GM08714 (cell line): ENCODE measurements around the gene MINK1.
"Not testable (repeated sequence)": the region's sequence is repeated elsewhere in the genome, so short reads cannot be mapped to it uniquely, and the experiment has no call there.

Source experiments
- H3K4me3 ChIP-seq: fragments of 200-500 bp; sonication (Bioruptor generic); 2 replicates; pipeline ENCODE4 v1.5.1; 2014; ENCODE audit warnings: mild to moderate bottlenecking, low read length, inconsistent platforms
- ZNF274 ChIP-seq: IDR thresholded peaks from 2 replicates; pipeline ENCODE4 v1.6.1; 2012; ENCODE audit warnings: mild to moderate bottlenecking, low read depth, low read length

Gene MINK1

DNA sequence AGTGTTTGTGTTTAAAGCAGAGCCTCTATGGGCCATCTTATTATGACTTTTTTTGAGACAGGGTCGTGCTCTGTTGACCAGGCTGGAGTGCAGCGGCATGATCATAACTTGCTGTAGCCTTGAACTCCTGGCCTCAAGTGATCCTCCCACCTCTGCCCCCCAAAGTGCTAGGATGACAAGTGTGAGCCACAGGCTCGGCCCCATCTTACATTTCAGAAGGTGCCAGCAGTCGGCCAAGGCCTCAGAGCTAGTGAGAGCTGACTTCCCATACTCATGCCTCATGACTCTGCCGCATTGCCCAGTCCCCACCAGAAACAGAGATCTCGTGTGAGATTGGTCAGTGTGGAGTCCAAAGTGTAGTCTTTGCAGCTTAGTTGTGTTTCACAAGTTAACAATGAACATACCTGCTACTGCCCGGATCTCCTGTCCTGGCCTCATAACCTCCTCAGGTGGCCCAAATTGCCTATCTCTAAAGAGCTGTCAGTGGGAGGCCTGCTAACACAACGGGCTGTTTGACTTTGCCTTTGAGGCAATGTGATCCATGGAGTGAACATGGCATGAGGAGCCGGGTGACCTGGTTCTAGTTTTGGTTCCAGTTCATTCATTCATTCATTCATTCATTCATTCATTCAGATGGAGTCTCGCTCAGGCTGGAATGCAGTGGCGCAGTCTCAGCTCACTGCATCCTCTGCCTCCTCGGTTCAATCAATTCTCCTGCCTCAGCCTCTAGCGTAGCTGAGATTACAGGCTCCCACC, 13.7 kb downstream of the MINK1 start:
- no peak for TF ChIP-seq ZNF274
- H3K4me3 ChIP-seq = no peak overlapping the region

DNA sequence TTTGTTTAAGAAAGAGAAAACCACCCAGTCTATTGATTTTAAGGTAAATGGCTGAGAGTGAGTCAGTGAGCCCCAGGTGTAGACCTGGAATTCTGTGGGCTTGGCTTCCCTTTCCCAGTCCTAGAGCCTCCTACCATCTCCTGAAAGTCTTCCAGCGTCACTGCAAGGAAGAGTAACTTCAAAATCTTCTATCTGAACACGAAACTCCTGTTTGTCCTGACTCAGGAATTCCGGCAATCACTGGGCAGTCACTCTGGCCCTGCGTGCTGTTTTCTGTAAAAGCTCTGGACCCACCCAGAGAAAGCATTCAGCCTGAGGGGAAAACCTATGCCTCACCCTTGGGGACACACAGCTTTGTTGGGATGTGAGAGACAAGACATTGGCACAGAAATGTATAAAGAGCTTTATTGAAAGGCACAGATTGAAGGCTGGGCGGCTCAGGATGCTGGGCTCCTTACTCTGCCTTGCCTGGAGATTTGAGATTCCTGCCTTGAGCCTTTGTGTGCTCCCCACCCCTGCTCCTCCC, 15.9 kb downstream of the MINK1 start:
- H3K4me3 ChIP-seq = no peak overlapping the region
- no peak for TF ChIP-seq ZNF274

DNA sequence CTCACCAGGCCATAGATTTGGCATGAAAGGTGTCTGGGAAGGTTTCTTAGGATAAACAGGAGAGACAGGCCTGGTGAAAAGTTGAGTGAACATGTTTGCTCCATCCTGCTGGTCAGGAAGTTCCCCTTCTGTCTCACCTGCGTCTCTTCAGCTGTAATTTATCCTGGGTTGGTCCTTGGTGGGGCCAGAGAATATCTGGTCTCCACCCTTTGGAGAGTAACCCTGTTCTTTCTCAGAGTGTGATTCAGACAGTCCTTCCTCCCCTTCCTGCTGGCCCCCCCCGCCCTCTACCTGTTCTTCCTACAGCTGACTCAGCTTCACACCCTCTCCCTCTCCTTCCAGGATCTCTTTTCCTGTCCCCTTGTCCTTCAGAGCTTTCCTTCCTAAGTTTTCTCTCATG, 17.1 kb downstream of the MINK1 start:
- H3K4me3 ChIP-seq = no peak overlapping the region
- no peak for TF ChIP-seq ZNF274

DNA sequence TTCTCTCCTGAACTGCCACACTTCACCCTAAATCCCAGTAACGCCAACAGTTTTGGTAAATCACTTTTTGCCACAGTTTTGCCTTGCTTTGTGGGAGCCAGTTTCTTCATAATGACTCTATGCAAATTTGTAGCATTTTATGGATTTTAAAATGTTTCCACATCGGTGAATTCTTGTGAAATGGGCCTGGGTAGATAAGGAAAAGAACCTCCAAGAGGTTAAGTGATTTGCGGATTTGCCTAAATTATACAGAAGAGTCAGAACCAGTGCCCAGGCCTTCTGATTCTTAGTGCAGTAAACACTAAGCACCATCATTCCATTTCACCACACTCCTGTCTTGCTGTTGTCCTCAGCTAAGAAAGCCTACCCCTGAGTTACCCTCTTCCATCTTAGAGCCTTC, 17.9 kb downstream of the MINK1 start:
- H3K4me3 ChIP-seq = no peak overlapping the region
- no peak for TF ChIP-seq ZNF274

DNA sequence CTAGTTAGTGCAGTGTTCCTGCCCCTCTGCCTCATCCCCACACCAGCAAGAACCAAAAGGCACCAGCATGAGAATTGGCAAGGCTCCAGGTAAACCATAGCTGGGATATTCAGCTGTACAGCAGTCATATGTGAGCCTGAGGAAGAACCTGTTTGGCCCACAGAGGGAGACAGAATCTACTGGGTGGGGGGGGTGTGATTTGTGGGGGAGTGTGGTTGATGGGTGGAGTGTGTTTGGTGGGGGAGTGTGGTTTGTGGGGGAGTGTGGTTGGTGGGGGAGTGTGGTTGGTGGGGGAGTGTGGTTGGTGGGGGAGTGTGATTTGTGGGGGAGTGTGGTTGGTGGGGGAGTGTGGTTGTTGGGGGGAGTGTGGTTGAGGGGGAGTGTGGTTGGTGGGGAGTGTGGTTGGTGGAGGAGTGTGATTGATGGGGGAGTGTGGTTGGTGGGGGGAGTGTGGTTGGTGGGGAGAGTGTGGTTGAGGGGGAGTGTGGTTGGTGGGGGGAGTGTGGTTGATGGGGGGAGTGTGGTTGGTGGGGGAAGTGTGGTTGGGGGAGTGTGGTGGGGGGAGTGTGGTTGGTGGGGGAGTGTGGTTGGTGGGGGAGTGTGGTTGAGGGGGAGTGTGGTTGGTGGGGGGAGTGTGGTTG, 19.5 kb downstream of the MINK1 start:
- H3K4me3 ChIP-seq = no peak overlapping the region
- TF ChIP-seq ZNF274 = no peak

DNA sequence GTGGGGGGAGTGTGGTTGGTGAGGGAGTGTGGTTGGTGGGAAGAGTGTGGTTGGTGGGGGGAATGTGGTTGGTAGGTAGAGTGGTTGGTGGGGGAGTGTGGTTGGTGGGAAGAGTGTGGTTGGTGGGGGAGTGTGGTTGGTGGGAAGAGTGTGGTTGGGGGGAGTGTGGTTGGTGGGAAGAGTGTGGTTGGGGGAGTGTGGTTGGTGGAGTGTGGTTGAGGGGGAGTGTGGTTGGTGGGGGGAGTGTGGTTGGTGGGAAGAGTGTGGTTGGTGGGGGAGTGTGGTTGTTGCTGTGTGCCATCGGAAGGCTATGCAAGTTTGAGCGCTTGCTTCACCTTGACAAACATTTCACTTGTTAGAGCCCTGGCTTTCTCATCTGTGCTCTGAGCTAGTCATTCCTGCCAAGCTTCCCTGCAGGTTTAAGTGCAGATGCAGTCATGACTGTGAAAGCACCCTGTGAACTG, 20.1 kb downstream of the MINK1 start:
- no peak for TF ChIP-seq ZNF274
- no peak overlapping the region for H3K4me3 ChIP-seq

DNA sequence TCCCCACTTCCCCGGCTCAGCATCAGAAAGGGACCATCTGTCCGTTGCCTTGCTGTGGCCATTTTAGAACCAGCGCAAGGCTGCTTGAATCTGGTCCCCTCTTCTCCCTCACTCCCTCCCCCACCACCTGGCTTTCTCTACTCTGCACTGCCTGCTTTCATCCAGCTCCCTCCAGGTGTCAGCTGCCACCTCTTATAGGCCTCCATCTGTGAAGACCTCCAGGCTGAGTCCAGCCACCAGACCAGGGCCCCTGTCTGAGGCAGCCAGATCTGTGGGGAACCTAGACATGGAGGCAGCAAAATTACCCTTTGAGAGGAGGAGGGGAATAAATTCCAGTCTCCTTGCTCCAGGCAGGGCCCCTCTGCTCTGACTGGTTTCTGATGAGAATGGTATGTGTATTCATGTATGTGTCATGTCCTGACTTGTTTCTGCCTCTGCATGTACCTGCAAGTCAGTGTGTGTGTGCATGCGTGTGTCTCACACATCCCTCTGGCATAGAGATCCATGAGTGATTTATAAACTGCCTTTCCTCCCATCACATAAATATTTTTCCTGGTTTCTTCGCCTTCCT, 21.1 kb downstream of the MINK1 start:
- no peak for TF ChIP-seq ZNF274
- H3K4me3 ChIP-seq = no peak overlapping the region

DNA sequence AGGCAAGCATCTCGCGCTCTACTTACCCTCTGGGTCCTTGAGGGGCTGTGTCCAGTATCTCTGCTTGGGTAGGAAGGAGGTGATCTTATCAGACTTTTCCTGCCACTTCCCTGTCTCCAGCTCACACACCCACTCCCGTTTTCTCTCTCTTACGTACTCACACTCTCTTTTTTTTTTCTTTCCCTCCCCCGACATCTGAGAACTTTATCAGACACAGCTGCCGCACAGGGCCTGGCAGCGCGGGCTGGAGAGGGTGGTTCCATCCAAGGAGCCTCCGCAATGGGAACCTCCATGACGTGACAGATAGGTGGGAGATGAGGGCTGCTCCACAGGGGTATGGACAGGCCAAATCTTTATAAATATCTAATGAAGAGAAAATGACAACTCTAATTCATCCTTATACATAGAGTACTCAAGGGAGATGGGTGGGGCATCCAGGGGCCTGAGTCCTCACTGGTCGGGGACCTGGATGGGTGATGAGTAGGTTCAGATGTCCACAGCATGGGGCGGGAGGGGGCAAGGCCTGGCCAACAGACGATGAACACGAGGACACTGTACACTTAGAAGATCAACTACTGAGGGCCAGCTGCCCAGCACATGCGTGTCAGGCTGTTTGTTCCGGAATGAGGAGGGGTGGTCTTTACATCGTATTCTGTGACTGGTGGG, 23.3 kb downstream of the MINK1 start:
- TF ChIP-seq ZNF274 = no peak
- no peak overlapping the region for H3K4me3 ChIP-seq

DNA sequence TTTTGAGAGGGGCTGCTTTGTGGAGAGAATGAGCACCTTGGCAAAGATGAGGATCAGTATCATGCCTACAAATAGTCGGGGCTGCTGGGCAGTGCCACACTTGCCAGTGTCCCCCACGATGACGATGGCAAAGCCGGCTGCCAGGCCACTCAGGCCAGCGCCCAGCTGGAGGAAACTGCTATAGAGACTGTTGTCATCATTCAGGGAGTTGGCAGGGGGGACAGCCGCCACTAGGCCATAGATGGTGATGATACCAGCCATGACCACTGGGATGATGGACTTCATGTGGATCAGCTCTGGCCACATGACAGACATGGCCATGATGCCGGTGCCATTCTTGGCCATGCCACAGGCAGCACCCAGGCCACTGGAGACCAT, 23.8 kb downstream of the MINK1 start:
- no peak overlapping the region for H3K4me3 ChIP-seq
- TF ChIP-seq ZNF274 = no peak

DNA sequence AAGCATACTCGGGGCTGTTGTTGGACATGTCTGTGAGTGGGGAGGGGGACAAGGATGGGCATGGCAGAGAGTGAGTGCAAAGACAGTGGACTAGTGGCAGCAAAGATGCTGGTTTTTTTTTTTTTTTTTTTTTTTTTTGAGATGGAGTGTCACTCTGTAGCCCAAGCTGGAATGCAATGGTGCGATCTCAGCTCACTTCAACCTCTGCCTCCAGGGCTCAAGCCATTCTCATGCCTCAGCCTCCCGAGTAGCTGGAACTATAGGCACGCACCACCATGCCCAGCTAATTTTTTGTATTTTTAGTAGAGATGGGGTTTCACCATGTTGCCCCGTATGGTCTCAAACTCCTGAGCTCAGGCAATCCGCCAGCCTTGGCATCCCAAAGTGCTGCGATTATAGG, 24.2 kb downstream of the MINK1 start:
- not testable (repeated sequence) for H3K4me3 ChIP-seq

DNA sequence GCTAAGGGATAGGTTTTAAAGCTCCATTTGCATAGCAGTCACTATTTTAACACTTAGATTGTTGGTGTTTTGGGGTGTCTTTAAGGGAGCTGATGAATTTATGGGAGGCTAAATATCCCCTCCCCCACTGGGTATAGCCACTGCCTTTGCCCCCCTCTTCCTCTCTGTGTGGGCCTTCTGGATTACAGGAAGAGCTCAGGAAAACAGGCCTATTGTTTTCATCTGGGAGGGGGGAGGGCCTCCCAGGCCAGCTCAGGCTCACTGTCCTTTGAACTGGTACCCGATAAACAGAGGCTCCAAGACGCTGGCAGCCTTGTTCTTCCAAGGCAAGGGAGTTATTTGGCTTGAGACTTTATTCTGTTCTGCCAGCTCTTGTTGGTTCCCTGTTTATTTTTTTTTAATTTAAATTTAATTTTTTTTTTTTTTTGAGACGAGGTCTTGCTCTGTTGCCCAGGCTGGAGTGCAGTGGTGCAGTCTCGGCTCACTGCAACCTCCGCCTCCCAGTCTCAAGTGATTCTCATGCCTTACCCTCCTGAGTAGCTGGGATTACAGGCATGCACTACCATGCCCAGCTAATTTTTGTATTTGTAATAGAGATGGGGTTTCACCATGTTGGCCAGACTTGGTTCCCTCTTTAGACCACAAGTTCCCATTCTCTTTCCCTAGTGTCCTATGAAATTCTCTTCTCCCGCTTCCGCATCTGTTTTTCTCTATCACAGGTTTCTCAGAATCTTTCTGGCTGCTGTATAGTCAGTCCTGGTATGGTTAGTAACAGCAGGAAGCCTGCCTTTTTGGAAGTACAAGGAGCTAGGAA, 25.1 kb downstream of the MINK1 start:
- TF ChIP-seq ZNF274 = no peak
- H3K4me3 ChIP-seq = no peak overlapping the region

DNA sequence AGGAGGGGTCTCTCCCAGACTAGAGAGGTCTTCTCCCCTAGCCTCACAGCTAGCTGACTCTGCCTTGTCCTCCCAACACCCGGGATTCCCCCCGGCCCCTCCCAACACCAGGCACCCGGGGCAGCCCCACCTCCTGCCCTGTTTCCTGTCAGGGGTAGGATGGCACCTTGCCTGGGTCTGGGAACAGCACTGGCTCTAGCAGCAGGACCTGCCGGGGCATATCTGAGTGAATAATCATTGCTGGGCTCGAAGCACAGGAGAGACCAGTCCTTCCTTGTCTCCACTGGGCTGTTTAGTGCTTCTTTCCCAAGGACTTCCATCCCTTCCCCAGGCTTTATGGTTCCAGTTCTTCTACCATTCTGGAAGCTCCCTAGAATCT, 25.7 kb downstream of the MINK1 start:
- TF ChIP-seq ZNF274 = no peak
- no peak overlapping the region for H3K4me3 ChIP-seq

DNA sequence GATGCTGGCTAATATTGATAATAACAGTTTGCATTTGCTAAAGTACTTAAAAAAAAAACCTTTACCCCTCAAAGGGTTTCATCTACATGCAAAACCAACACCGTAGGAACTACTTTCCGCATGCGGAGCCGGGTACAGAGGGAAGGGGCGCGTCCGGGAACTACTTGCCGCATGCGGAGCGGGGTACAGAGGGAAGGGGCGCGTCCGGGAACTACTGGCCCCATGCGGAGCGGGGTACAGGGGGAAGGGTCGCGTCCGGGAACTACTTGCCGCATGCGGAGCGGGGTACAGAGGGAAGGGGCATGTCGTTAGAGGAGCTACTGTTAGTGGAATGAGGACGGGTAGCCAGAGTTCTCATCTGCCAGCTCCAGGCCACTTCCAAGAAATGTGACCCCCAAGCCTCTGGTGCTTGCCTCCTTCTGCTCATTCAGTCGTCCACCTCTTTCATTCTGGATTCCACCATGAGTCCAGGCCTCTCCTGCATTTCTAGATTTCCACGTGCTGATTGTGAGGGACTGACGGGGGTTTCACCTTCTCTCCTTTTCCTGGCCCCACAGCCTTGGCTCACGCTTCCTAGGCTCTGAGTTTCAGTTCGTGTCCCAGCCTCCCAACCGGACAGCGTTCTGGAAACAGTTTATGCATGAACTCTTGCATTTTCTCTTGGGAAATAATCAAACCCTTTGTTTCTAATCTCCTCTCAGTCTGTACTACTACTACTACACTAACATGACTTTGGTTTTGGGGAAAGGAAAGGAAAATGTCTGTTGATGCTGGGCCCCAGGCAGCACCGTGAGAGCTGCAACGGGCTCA, 26.9 kb downstream of the MINK1 start:
- no peak overlapping the region for H3K4me3 ChIP-seq
- no peak for TF ChIP-seq ZNF274
